ENCODE measurements around the gene KMT2C. TPM values are rescaled to one million over a fixed set of nuclear protein-coding genes. Genes with fewer than 3 reads are reported as not detected.

Gene KMT2C
- total RNA-seq, 5 donors from 2014 or later (not counting 1 experiment from before 2014, with no cell fraction given): 90.8 to 134 (median 116) TPM

- Mint-ChIP-seq H3K4me1 (peaks cover 29 to 32% (median 31%) of the 10 kb centered on the region in 3 donors), H3K27ac (peak overlapping the region; percentile 9 to 55), H3K4me3 (no peak overlapping the region), H3K9me3 (no peaks in the 10 kb centered on the region), H3K36me3 (peaks cover 49% of the 10 kb centered on the region), H3K27me3 (no peaks in the 10 kb centered on the region)
- Histone ChIP-seq H3K9me3 (no peaks in the 10 kb centered on the region), H3K27ac (ENCODE audit: low read length) (no peak overlapping the region), H3K36me3 (ENCODE audit: control insufficient read depth in 2 of 2, extremely low read depth in 1 of 2, insufficient read depth in 1 of 2, low read length in 1 of 2) (peaks cover 6 to 61% of the 10 kb centered on the region in 2 donors), H3K4me3 (ENCODE audit: control insufficient read depth in 1 of 2, extremely low read depth in 1 of 2, low read length in 1 of 2) (no peak overlapping the region), H3K4me1 (ENCODE audit: control insufficient read depth in 1 of 2, extremely low read depth in 1 of 2, insufficient read depth in 2 of 2, low read length in 2 of 2) (peaks cover 20% of the 10 kb centered on the region in 2 experiments), H3K27me3 (replicated peaks in 1 of 2; ENCODE audit: control insufficient read depth in 2 of 2, extremely low read depth in 1 of 2, insufficient read depth in 2 of 2, low read length in 1 of 2) (no peaks in the 10 kb centered on the region)
- 93% methylated on average over 3 of the region's 5 CpGs for WGBS (ENCODE audit: insufficient coverage)
- ChIA-PET CTCF (interaction anchor here in 1 of 2 donors (0.7 to 1.2 kb wide), 2 partner anchors 13 to 21 kb away, joined by 4 read pairs; no protein-coding TSS in a partner anchor), POLR2A (no interaction called here)
- no peak for ATAC-seq (replicated peaks in 1 of 4)
- no peak for DNase-seq
These were observed 287.1 kb downstream of the KMT2C start for GRCh38 chr7:152148706-152149105.

GRCh38 chr7:152145853-152146466 lies 289.8 kb downstream of the KMT2C start:
- WGBS (ENCODE audit: insufficient coverage): 100% methylated on average over 2 of the region's 4 CpGs
- peaks cover 39% of the 10 kb centered on the region for H3K36me3 Mint-ChIP-seq
- ChIA-PET POLR2A (interaction anchor here in 1 of 2 donors (0.5 kb wide), 1 partner anchor 638 kb away, joined by 5 read pairs; no protein-coding TSS in a partner anchor), CTCF (no interaction called here)
- Histone ChIP-seq H3K27me3 (replicated peaks in 1 of 2; ENCODE audit: control insufficient read depth in 2 of 2, extremely low read depth in 1 of 2, insufficient read depth in 2 of 2, low read length in 1 of 2) (no peaks in the 10 kb centered on the region), H3K9me3 (no peaks in the 10 kb centered on the region), H3K36me3 (ENCODE audit: control insufficient read depth in 2 of 2, extremely low read depth in 1 of 2, insufficient read depth in 1 of 2, low read length in 1 of 2) (peaks cover 6 to 43% of the 10 kb centered on the region in 2 donors), H3K4me3 (ENCODE audit: control insufficient read depth in 1 of 2, extremely low read depth in 1 of 2, low read length in 1 of 2) (no peak overlapping the region), H3K4me1 (ENCODE audit: control insufficient read depth in 1 of 2, extremely low read depth in 1 of 2, insufficient read depth in 2 of 2, low read length in 2 of 2) (peaks cover 32 to 36% of the 10 kb centered on the region in 2 experiments), H3K27ac (ENCODE audit: low read length) (peak overlapping the region; percentile 59)
- no peaks in the 10 kb centered on the region for H3K9me3 Mint-ChIP-seq
- H3K27me3 Mint-ChIP-seq: no peaks in the 10 kb centered on the region
- peak in 18 of 35 experiments; percentile 9 to 69 (median 31) for DNase-seq
- ATAC-seq (replicated peaks in 1 of 4): peak; percentile 30 to 45 (median 38)
- peak overlapping the region; percentile 5 to 73 (median 8) for H3K4me3 Mint-ChIP-seq
- peak overlapping the region; percentile 86 to 88 for H3K27ac Mint-ChIP-seq
- peaks cover 47 to 49% (median 47%) of the 10 kb centered on the region in 3 donors for H3K4me1 Mint-ChIP-seq

GRCh38 chr7:152144557-152145245 lies 291.1 kb downstream of the KMT2C start:
- POLR2A ChIA-PET: no interaction called here
- peaks cover 44% of the 10 kb centered on the region for H3K36me3 Mint-ChIP-seq
- 15% methylated on average over 5 of the region's 12 CpGs for WGBS (ENCODE audit: insufficient coverage)

GRCh38 chr7:152142976-152143595 lies 292.7 kb downstream of the KMT2C start:
- Histone ChIP-seq H3K4me1 (ENCODE audit: control insufficient read depth in 1 of 2, extremely low read depth in 1 of 2, insufficient read depth in 2 of 2, low read length in 2 of 2) (peaks cover 32 to 36% of the 10 kb centered on the region in 2 experiments), H3K27ac (ENCODE audit: low read length) (peak overlapping the region; percentile 59), H3K36me3 (ENCODE audit: control insufficient read depth in 2 of 2, extremely low read depth in 1 of 2, insufficient read depth in 1 of 2, low read length in 1 of 2) (peaks cover 6 to 42% of the 10 kb centered on the region in 2 donors), H3K4me3 (ENCODE audit: control insufficient read depth in 1 of 2, extremely low read depth in 1 of 2, low read length in 1 of 2) (peak overlapping the region in 1 of 2 donors; percentile 44), H3K9me3 (no peaks in the 10 kb centered on the region), H3K27me3 (replicated peaks in 1 of 2; ENCODE audit: control insufficient read depth in 2 of 2, extremely low read depth in 1 of 2, insufficient read depth in 2 of 2, low read length in 1 of 2) (no peaks in the 10 kb centered on the region)
- peak; percentile 28 to 50 (median 36) for ATAC-seq (replicated peaks in 1 of 4)
- ChIA-PET POLR2A (interaction anchor here in 1 of 2 donors (0.7 kb wide), 1 partner anchor 10 kb away, joined by 3 read pairs; no protein-coding TSS in a partner anchor), CTCF (interaction anchor here in 1 of 2 donors (0.8 kb wide), 1 partner anchor 8 kb away, joined by 3 read pairs; no protein-coding TSS in a partner anchor)
- H3K27me3 Mint-ChIP-seq: no peaks in the 10 kb centered on the region
- peaks cover 43% of the 10 kb centered on the region for H3K36me3 Mint-ChIP-seq
- H3K27ac Mint-ChIP-seq: peak overlapping the region; percentile 86 to 88
- 14% methylated on average over 1 of the region's 5 CpGs for WGBS (ENCODE audit: insufficient coverage)
- DNase-seq: peak in 5 of 35 experiments; percentile 12 to 35 (median 15)
- H3K4me3 Mint-ChIP-seq: peak overlapping the region; percentile 40 to 73 (median 40)
- peaks cover 47 to 52% (median 52%) of the 10 kb centered on the region in 3 donors for H3K4me1 Mint-ChIP-seq
- H3K9me3 Mint-ChIP-seq: no peaks in the 10 kb centered on the region

More at GRCh38 chr7:152144557-152145245, 291.1 kb downstream of the KMT2C start:
- Mint-ChIP-seq H3K27ac (peak overlapping the region; percentile 86 to 88), H3K4me3 (peak overlapping the region; percentile 5 to 73 (median 28)), H3K27me3 (no peaks in the 10 kb centered on the region), H3K9me3 (no peaks in the 10 kb centered on the region), H3K4me1 (peaks cover 47 to 52% (median 52%) of the 10 kb centered on the region in 3 donors)
- Histone ChIP-seq H3K36me3 (ENCODE audit: control insufficient read depth in 2 of 2, extremely low read depth in 1 of 2, insufficient read depth in 1 of 2, low read length in 1 of 2) (peaks cover 10 to 42% of the 10 kb centered on the region in 2 donors), H3K4me3 (ENCODE audit: control insufficient read depth in 1 of 2, extremely low read depth in 1 of 2, low read length in 1 of 2) (no peak overlapping the region), H3K4me1 (ENCODE audit: control insufficient read depth in 1 of 2, extremely low read depth in 1 of 2, insufficient read depth in 2 of 2, low read length in 2 of 2) (peaks cover 32 to 36% of the 10 kb centered on the region in 2 experiments), H3K27me3 (replicated peaks in 1 of 2; ENCODE audit: control insufficient read depth in 2 of 2, extremely low read depth in 1 of 2, insufficient read depth in 2 of 2, low read length in 1 of 2) (no peaks in the 10 kb centered on the region), H3K27ac (ENCODE audit: low read length) (peak overlapping the region; percentile 59), H3K9me3 (no peaks in the 10 kb centered on the region)
- ATAC-seq (replicated peaks in 1 of 4) (peak; percentile 75 to 80 (median 79)), DNase-seq (peak in 15 of 35 experiments; percentile 7 to 55 (median 23))
- CTCF ChIA-PET: interaction anchor here in 1 of 2 donors (0.6 kb wide), 1 partner anchor 162 kb away, joined by 3 read pairs; no protein-coding TSS in a partner anchor

GRCh38 chr7:152140560-152140959 lies 295.2 kb downstream of the KMT2C start:
- H3K4me3 Mint-ChIP-seq: no peak overlapping the region
- H3K36me3 Mint-ChIP-seq: peaks cover 43% of the 10 kb centered on the region
- ATAC-seq (replicated peaks in 1 of 4): no peak
- ChIA-PET POLR2A (no interaction called here), CTCF (no interaction called here)
- Histone ChIP-seq H3K27me3 (replicated peaks in 1 of 2; ENCODE audit: control insufficient read depth in 2 of 2, extremely low read depth in 1 of 2, insufficient read depth in 2 of 2, low read length in 1 of 2) (no peaks in the 10 kb centered on the region), H3K9me3 (no peaks in the 10 kb centered on the region), H3K4me3 (ENCODE audit: control insufficient read depth in 1 of 2, extremely low read depth in 1 of 2, low read length in 1 of 2) (no peak overlapping the region), H3K4me1 (ENCODE audit: control insufficient read depth in 1 of 2, extremely low read depth in 1 of 2, insufficient read depth in 2 of 2, low read length in 2 of 2) (peaks cover 28 to 32% of the 10 kb centered on the region in 2 experiments), H3K27ac (ENCODE audit: low read length) (no peak overlapping the region), H3K36me3 (ENCODE audit: control insufficient read depth in 2 of 2, extremely low read depth in 1 of 2, insufficient read depth in 1 of 2, low read length in 1 of 2) (peaks cover 12 to 52% of the 10 kb centered on the region in 2 donors)
- no peaks in the 10 kb centered on the region for H3K27me3 Mint-ChIP-seq
- WGBS (ENCODE audit: insufficient coverage): no CpG with 5 or more reads among the region's 2 CpGs
- peak overlapping the region; percentile 44 to 50 for H3K27ac Mint-ChIP-seq
- H3K9me3 Mint-ChIP-seq: no peaks in the 10 kb centered on the region
- peaks cover 36 to 42% (median 41%) of the 10 kb centered on the region in 3 donors for H3K4me1 Mint-ChIP-seq
- DNase-seq: no peak

- Histone ChIP-seq H3K27ac (ENCODE audit: low read length) (no peak overlapping the region), H3K9me3 (no peaks in the 10 kb centered on the region), H3K4me1 (ENCODE audit: control insufficient read depth in 1 of 2, extremely low read depth in 1 of 2, insufficient read depth in 2 of 2, low read length in 2 of 2) (peaks cover 23 to 28% of the 10 kb centered on the region in 2 experiments), H3K36me3 (ENCODE audit: control insufficient read depth in 2 of 2, extremely low read depth in 1 of 2, insufficient read depth in 1 of 2, low read length in 1 of 2) (peaks cover 12 to 54% of the 10 kb centered on the region in 2 donors), H3K27me3 (replicated peaks in 1 of 2; ENCODE audit: control insufficient read depth in 2 of 2, extremely low read depth in 1 of 2, insufficient read depth in 2 of 2, low read length in 1 of 2) (no peaks in the 10 kb centered on the region), H3K4me3 (ENCODE audit: control insufficient read depth in 1 of 2, extremely low read depth in 1 of 2, low read length in 1 of 2) (no peak overlapping the region)
- WGBS (ENCODE audit: insufficient coverage): no CpG with 5 or more reads among the region's 4 CpGs
- ATAC-seq (replicated peaks in 1 of 4): no peak
- DNase-seq: no peak
- Mint-ChIP-seq H3K4me1 (peaks cover 32 to 37% (median 36%) of the 10 kb centered on the region in 3 donors), H3K27me3 (no peaks in the 10 kb centered on the region), H3K27ac (no peak overlapping the region), H3K4me3 (no peak overlapping the region), H3K9me3 (no peaks in the 10 kb centered on the region), H3K36me3 (peaks cover 41% of the 10 kb centered on the region)
- CTCF ChIA-PET: no interaction called here
- POLR2A ChIA-PET: interaction anchor here in 1 of 2 donors (0.6 kb wide), 1 partner anchor 983 kb away, joined by 5 read pairs; no protein-coding TSS in a partner anchor
These were observed 295.7 kb downstream of the KMT2C start for GRCh38 chr7:152140067-152140466.

Measured in T-cell (primary cell).